ENCODE measurements around the gene ADD2.
"Not testable (repeated sequence)": the region's sequence is repeated elsewhere in the genome, so short reads cannot be mapped to it uniquely, and the experiment has no call there.

ADD2 gene

GRCh38 chr2:70751881-70752280 is 16.1 kb downstream of the ADD2 start:
- DNase-seq (ENCODE audit: low read depth in 2 of 2) = no peak

GRCh38 chr2:70750320-70750719 is 17.7 kb downstream of the ADD2 start:
- DNase-seq (ENCODE audit: low read depth in 2 of 2) = no peak

- no peak for DNase-seq (ENCODE audit: low read depth in 2 of 2)
These were observed 19.8 kb downstream of the ADD2 start for GRCh38 chr2:70748002-70748784.

DNA sequence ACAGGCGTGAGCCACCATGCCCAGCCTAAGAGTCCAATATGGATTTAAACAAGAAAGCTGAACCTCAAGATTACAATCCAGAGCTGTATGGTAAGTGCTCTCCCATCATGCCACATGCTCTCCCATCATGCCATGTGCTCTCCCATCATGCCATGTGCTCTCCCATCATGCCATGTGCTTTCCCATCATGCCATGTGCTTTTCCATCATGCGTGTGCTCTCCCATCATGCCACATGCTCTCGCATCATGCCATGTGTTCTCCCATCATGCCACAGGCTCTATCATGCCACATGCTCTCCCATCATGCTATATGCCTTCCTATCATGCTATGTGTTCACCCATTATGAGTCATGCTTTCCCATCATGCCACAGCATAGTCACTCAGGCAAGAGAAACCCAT is 20.7 kb downstream of the ADD2 start:
- DNase-seq (ENCODE audit: low read depth in 2 of 2) = no peak

DNA sequence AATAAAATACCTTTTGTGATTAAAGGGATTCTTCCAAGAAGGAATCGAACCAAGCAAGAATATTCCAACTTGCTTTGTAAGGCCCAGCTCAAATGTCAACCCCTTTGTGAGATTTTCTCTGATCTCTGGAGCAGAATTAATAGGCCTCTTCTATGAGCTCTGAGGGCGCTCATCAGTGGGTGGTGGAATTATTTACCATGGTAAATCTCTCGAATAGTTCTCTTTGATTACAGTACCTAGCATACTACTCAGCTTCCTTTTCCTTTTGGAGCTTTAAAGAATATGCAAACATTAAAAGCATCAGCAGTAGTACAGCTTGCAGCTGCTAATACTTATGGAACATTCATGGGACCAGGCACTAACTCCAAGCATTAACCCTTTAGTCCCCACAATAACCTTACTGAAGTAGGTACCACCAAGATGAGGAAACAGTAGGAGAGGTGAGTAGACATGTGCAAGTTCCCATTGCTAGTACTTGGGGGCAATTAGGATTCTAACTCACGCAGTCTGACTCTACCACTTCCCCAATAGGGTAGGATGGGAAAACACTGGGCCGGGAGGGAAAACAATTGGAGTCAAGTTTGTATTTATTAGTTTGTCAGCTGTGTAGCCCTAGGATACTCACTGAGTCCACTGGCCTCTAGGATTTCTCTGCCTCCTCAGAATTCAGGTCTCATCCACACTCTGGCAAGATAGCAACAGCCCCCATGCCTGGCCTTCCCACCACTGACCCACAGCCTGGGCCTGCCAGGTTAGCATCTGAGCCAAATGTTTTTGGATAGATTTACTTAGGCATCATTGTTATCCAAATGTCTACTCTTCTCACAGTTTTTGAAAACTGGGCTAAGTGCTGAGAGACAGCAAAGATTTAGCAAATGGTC is 21.7 kb downstream of the ADD2 start:
- DNase-seq (ENCODE audit: low read depth in 2 of 2) = no peak

DNA sequence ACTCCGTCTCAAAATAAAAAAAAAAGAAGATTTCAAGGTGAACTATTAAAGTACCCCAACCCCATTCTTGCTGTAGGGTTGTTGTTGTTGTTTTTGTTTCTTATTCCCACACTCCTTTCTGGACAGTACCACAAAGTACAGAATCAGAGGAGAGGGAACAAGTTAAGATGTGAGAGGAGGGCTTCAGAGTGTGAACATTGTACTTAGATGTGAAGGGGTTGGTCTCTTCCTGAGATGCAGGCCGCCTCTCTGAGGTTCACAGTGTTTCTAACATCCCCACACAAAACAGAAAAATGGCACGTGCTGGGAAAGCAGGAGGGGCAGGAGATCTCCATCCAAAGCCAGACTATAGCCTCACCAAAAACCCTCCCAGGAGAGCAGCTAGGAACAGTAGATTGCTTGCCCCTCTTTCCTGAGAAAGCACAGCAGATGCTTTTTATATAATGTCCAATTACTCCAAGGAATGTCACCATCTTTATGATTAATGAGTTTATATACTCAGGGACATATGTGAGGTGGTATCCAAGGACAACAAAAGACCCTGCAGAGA is 22.6 kb downstream of the ADD2 start:
- DNase-seq (ENCODE audit: low read depth in 2 of 2) = no peak

- DNase-seq (ENCODE audit: low read depth in 2 of 2) = no peak
These were observed 23.6 kb downstream of the ADD2 start for GRCh38 chr2:70744397-70744796.

- DNase-seq (ENCODE audit: low read depth in 2 of 2) = no peak
These were observed 24.3 kb downstream of the ADD2 start for GRCh38 chr2:70743677-70744076.

GRCh38 chr2:70743068-70743467 is 24.9 kb downstream of the ADD2 start:
- DNase-seq (ENCODE audit: low read depth in 2 of 2) = no peak

GRCh38 chr2:70739492-70739891 is 28.5 kb downstream of the ADD2 start:
- DNase-seq (ENCODE audit: low read depth in 2 of 2) = not testable (repeated sequence)

DNA sequence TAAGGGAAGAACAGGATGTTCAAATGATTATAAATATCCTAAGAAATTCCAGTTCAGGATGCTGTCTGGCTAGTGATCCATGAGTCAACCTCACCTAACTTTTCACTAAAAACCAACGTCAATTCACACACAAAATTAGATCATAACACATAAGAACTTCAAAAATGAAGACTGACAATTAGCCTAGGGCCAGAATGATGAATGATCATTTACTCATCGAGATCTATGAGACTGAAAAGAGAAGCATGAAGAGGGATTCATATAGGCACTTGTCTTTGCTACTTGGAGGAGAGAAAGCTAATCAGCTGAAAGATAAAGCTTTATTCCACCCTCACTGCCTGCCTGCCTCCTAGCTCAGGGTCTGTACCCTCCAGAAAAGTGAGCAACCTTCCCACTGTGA is 29.8 kb downstream of the ADD2 start:
- DNase-seq (ENCODE audit: low read depth in 2 of 2) = no peak

DNA sequence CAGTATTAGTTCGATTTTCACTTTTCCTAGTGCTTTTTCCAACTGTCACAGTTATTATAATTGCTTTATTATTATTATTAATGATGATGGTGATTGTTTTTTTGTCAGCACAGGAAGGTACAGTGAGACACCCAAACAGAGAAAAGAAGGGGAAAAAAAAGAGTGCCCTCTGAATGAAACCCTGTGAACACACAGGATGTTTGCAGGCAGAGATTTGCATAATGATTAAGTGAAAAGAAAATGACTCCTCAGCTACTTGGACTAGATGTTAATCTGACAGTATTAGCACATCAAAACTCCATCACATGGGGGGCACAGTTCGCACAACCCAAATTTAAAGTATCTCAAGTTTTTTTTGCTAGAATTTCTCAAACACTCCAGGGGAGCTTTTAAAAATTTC is 32.9 kb downstream of the ADD2 start:
- no peak for DNase-seq (ENCODE audit: low read depth in 2 of 2)

- DNase-seq (ENCODE audit: low read depth in 2 of 2) = no peak
These were observed 34.3 kb downstream of the ADD2 start for GRCh38 chr2:70733646-70734180.

GRCh38 chr2:70732766-70733645 is 35.0 kb downstream of the ADD2 start:
- DNase-seq (ENCODE audit: low read depth in 2 of 2) = no peak

GRCh38 chr2:70730730-70731129 is 37.3 kb downstream of the ADD2 start:
- DNase-seq (ENCODE audit: low read depth in 2 of 2) = no peak

DNA sequence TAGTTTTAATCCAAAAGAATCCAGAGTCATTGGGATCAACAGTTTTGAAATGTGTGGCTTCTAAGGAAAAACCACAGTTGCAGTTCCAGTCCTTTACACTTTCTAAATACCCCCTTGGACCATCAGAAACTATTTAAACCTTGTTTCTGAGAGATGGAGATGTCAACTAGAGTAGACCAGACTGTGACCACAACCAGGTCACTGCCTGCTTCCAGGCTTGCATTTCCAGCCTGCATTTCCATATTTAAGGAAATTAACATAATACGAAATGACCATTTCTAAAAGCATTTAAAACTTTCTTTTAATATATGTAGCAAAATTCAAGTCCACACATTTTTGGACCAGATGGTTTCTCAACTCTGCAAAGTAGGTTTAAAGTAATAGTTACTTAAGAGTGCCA is 38.4 kb downstream of the ADD2 start:
- DNase-seq (ENCODE audit: low read depth in 2 of 2) = no peak

GRCh38 chr2:70728128-70728527 is 39.9 kb downstream of the ADD2 start:
- DNase-seq (ENCODE audit: low read depth in 2 of 2) = no peak

DNA sequence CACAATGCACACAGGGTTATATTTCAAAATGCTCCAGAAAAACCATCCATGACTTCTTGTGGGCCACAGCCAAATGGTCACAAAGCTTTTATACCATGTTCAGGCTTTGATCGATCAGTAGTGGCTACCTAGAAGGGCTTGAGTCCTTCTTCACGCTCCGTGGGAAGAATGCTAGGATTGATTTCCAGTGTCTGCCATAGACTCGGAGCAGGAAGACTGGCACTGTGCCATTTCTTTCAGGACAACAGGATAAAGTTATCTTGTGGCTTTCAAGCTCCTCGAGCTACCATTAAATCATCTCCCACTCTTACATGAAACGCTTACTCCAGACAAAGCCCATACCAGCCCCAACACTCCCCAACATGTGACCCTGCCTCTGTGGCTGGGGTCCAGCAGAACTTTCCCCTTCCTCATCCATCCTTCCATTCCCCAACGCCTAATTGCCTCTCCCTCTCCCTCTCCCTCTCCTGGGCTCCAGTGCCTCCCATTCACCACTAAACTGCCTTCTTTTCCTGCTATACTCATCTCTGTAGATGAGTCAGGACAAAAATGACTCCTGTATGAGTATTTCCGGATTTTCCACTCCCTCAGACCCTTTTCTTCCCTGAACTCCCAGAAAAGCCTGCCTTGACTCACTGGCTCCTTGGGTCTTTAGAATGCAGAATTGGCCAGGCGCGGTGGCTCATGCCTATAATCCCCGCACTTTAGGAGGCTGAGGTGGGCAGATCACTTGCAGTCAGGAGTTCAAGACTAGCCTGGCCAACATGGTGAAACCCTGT is 40.9 kb downstream of the ADD2 start:
- peak; percentile 39 to 50 for DNase-seq (ENCODE audit: low read depth in 2 of 2)

DNA sequence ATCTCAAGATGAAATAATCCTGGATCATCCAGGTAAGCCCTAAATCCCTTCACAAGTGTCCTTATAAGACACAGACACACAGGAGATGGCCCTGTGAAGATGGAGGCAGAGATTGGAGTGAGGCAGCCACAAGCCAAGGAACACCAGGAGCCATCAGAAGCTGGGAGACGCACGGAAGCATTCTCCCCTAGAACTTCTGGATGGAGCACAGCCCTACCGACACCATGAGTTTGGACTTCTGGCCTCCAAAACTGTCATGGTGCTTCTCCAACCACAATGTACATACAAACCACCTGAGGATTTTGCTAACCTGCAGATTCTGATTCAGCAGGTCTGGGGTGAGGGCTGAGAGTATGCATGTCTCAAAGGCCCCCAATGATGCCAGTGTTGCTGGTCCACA is 42.5 kb downstream of the ADD2 start:
- DNase-seq (ENCODE audit: low read depth in 2 of 2) = no peak

GRCh38 chr2:70724366-70724765 is 43.6 kb downstream of the ADD2 start:
- no peak for DNase-seq (ENCODE audit: low read depth in 2 of 2)

Data from fibroblast of skin of left quadriceps (primary cell).